Esophagus muscularis mucosa (tissue), 4 donors: ENCODE measurements around the gene CXADR. TPM values are rescaled to one million over a fixed set of nuclear protein-coding genes. Genes with fewer than 3 reads are reported as not detected.
"Not testable (repeated sequence)": the region's sequence is repeated elsewhere in the genome, so short reads cannot be mapped to it uniquely, and the experiment has no call there.

Experiments
- DNase-seq: peaks from one replicate; pipeline ENCODE4 v3.0.0-alpha.2; 2017; ENCODE audit errors: extremely low spot score
- H3K27ac ChIP-seq, 4 donors: fragments of 200-600 bp; sonication (generic); replicated peaks in 1 of 4; 1 replicate in 3 of 4; 2 replicates in 1 of 4; pipeline ENCODE4 v1.5.1; 2016 to 2019; ENCODE audit warnings: mild to moderate bottlenecking in 1 of 4
- H3K27me3 ChIP-seq, 4 donors: fragments of 200-600 bp; sonication (generic); one replicate each; pipeline versions ENCODE4 v1.5.1 to v1.6.0; 2016 to 2019
- H3K36me3 ChIP-seq, 4 donors: fragments of 200-600 bp; sonication (generic); one replicate each; pipeline ENCODE4 v1.5.1; 2016 to 2019
- H3K4me1 ChIP-seq, 4 donors: fragments of 200-600 bp; sonication (generic); one replicate each; pipeline ENCODE4 v1.5.1; 2016 to 2019
- H3K4me3 ChIP-seq, 4 donors: fragments of 200-600 bp; sonication (generic); 1 replicate in 2 of 4; 2 replicates in 2 of 4; pipeline ENCODE4 v1.5.1; 2016 to 2019; ENCODE audit warnings: mild to moderate bottlenecking in 4 of 4, moderate library complexity in 1 of 4
- H3K9me3 ChIP-seq, 4 donors: fragments of 200-600 bp; sonication (generic); 1 replicate in 3 of 4; 2 replicates in 1 of 4; pipeline ENCODE4 v1.5.1; 2016 to 2019
- CTCF ChIP-seq, 3 experiments: fragments of 200-600 bp in 2 of 3; fragments of 450-650 bp in 1 of 3; sonication (generic) in 2 of 3; IDR thresholded peaks; one replicate each; pipeline ENCODE4 v1.5.1; 2017 to 2019; ENCODE audit warnings: antibody characterized with exemption in 3 of 3, mild to moderate bottlenecking in 2 of 3, moderate library complexity in 1 of 3
- EP300 ChIP-seq: sonication (generic); formaldehyde crosslinking; IDR thresholded peaks from one replicate; pipeline ENCODE4 v1.6.1; 2017; ENCODE audit warnings: antibody characterized with exemption
- POLR2A ChIP-seq: fragments of 450-650 bp; IDR thresholded peaks from one replicate; pipeline ENCODE4 v1.6.1; 2017; ENCODE audit warnings: antibody characterized with exemption, moderate library complexity, mild to moderate bottlenecking, low read depth
- POLR2AphosphoS5 ChIP-seq, 2 donors: sonication (generic); formaldehyde crosslinking; IDR thresholded peaks; one replicate each; pipeline ENCODE4 v1.6.1; 2017; ENCODE audit warnings: antibody characterized with exemption in 2 of 2
- WGBS: methylation state at CpG from one replicate; pipeline ENCODE4 v1.1.5; 2018; 5-methylcytosine and 5-hydroxymethylcytosine counted together
- intact Hi-C: fragments of 100-400 bp; cut with DNase I; formaldehyde crosslinking; loops from one replicate; pipeline ENCODE4 v1.15.1; 2023
- total RNA-seq, 4 donors: library from RNA; depleted of rRNA; stranded (reverse); fragments of >200 nt; gene quantifications; one replicate each; pipeline versions ENCODE4 v1.1.0 to v1.2.1, GENCODE V29; 2016

The CXADR gene
- total RNA-seq, 4 donors from 2014 or later = 0.33 to 1.4 (median 0.82) TPM

GRCh38 chr21:17514124-17514845 is 1.4 kb downstream of the CXADR start:
- intact Hi-C loops = no loop called here
- WGBS = 63% methylated on average over 13 of the region's 13 CpGs
- Histone ChIP-seq H3K4me3 (peak overlapping the region; percentile 63 to 81 (median 76)), H3K9me3 (no peaks in the 10 kb centered on the region), H3K27ac (no peak overlapping the region), H3K27me3 (peaks cover 0 to 34% (median 6%) of the 10 kb centered on the region in 4 donors), H3K36me3 (no peaks in the 10 kb centered on the region), H3K4me1 (peaks cover 15 to 31% (median 25%) of the 10 kb centered on the region in 4 donors)
- no peak for TF ChIP-seq EP300
- no peak for TF ChIP-seq POLR2AphosphoS5 (IDR thresholded peaks at IDR 0.05)
- TF ChIP-seq POLR2A = no peak
- no peak for TF ChIP-seq CTCF (IDR thresholded peaks at IDR 0.05)
- DNase-seq = no peak

- Histone ChIP-seq H3K4me1 (peaks cover 18 to 26% (median 22%) of the 10 kb centered on the region in 4 donors), H3K27me3 (peaks cover 0 to 32% (median 6%) of the 10 kb centered on the region in 4 donors)
- H3K4me3 ChIP-seq, DNase-seq, intact Hi-C loops, H3K36me3 ChIP-seq, H3K27ac ChIP-seq, H3K9me3 ChIP-seq: not testable (repeated sequence)
- WGBS = 90% methylated on average over 1 of the region's 1 CpG
Observed at GRCh38 chr21:17517008-17517407, 4.2 kb downstream of the CXADR start.

GRCh38 chr21:17519208-17519738 is 6.4 kb downstream of the CXADR start:
- no peak for DNase-seq
- peaks cover 0 to 4% (median 2%) of the 10 kb centered on the region in 4 donors for H3K4me1 ChIP-seq
- no peaks in the 10 kb centered on the region for H3K9me3 ChIP-seq
- WGBS = 87% methylated on average over 2 of the region's 2 CpGs
- no peaks in the 10 kb centered on the region for H3K36me3 ChIP-seq
- no peak overlapping the region for H3K4me3 ChIP-seq
- TF ChIP-seq EP300 (no peak), POLR2A (no peak), CTCF (IDR thresholded peaks at IDR 0.05) (no peak), POLR2AphosphoS5 (IDR thresholded peaks at IDR 0.05) (no peak)
- intact Hi-C loops = no loop called here
- H3K27ac ChIP-seq = no peak overlapping the region
- peaks cover 0 to 15% (median 1%) of the 10 kb centered on the region in 4 donors for H3K27me3 ChIP-seq

GRCh38 chr21:17519965-17520609 is 7.2 kb downstream of the CXADR start:
- Histone ChIP-seq H3K9me3 (no peaks in the 10 kb centered on the region), H3K36me3 (no peaks in the 10 kb centered on the region), H3K4me1 (peaks cover 0 to 3% (median 0%) of the 10 kb centered on the region in 4 donors), H3K27me3 (peaks cover 0 to 7% (median 0%) of the 10 kb centered on the region in 4 donors), H3K4me3 (no peak overlapping the region), H3K27ac (no peak overlapping the region)
- intact Hi-C loops = no loop called here
- WGBS = 89% methylated on average over 8 of the region's 8 CpGs
- DNase-seq = no peak
- no peak for TF ChIP-seq POLR2A
- TF ChIP-seq CTCF (IDR thresholded peaks at IDR 0.05) = no peak

- H3K4me1 ChIP-seq = peaks cover 0 to 3% (median 0%) of the 10 kb centered on the region in 4 donors
- no peaks in the 10 kb centered on the region for H3K36me3 ChIP-seq
- no peaks in the 10 kb centered on the region for H3K9me3 ChIP-seq
- WGBS = 98% methylated on average over 2 of the region's 2 CpGs
- intact Hi-C loops = no loop called here
- H3K27me3 ChIP-seq = no peaks in the 10 kb centered on the region
- TF ChIP-seq EP300 (no peak), CTCF (IDR thresholded peaks at IDR 0.05) (no peak)
- DNase-seq = no peak
- no peak overlapping the region for H3K4me3 ChIP-seq
- H3K27ac ChIP-seq = no peak overlapping the region
Observed at GRCh38 chr21:17523007-17523451, 10.2 kb downstream of the CXADR start.

GRCh38 chr21:17523979-17524494 is 11.2 kb downstream of the CXADR start:
- H3K27me3 ChIP-seq, intact Hi-C loops, H3K27ac ChIP-seq, H3K36me3 ChIP-seq, DNase-seq, H3K9me3 ChIP-seq, H3K4me1 ChIP-seq, H3K4me3 ChIP-seq: not testable (repeated sequence)
- 91% methylated on average over 10 of the region's 10 CpGs for WGBS
